Adrenal gland (tissue), 5 donors: ENCODE data around the gene OR11L1.

ENCODE experiments used
- CTCF ChIP-seq, 6 experiments: fragments of 450-650 bp in 4 of 6; fragments of 200-600 bp in 2 of 6; sonication (generic) in 1 of 6; IDR thresholded peaks; 1 replicate in 5 of 6; 2 replicates in 1 of 6; pipeline versions ENCODE4 v1.5.1 to v1.8.0; 2016 to 2021; ENCODE audit warnings: antibody characterized with exemption in 6 of 6, mild to moderate bottlenecking in 2 of 6, moderate library complexity in 1 of 6
- POLR2A ChIP-seq, 2 donors: fragments of 450-650 bp; IDR thresholded peaks; one replicate each; pipeline ENCODE4 v1.6.1; 2017; ENCODE audit warnings: antibody characterized with exemption in 2 of 2, mild to moderate bottlenecking in 2 of 2, moderate library complexity in 1 of 2
- donor health status: DM: no; HTN: no; CAD: no.

- TF ChIP-seq CTCF (IDR thresholded peaks at IDR 0.05), result no peak
- no peak for TF ChIP-seq POLR2A (IDR thresholded peaks at IDR 0.05)
Measured at GRCh38 chr1:247841796-247842195, at the start of gene OR11L1.
